HepG2 (cell line): ENCODE measurements around the gene MED28. TPM values are rescaled to one million over a fixed set of nuclear protein-coding genes. Genes with fewer than 3 reads are reported as not detected.

Experiments used
- AGO2 ChIP-seq: fragments of 200-400 bp; formaldehyde crosslinking; optimal IDR thresholded peaks from 2 replicates; pipeline ENCODE3; 2017; ENCODE audit warnings: mild to moderate bottlenecking, low read depth, low read length, moderate library complexity
- FOSL2 ChIP-seq: sonication (generic); formaldehyde crosslinking; IDR thresholded peaks from 2 replicates; pipeline ENCODE4 v1.4.0; 2020; ENCODE audit warnings: missing genetic modification reagents
- FOXO1 ChIP-seq: sonication (generic); formaldehyde crosslinking; IDR thresholded peaks from 2 replicates; pipeline ENCODE4 v1.4.0; 2020; ENCODE audit warnings: missing genetic modification reagents
- GATAD2A ChIP-seq: IDR thresholded peaks from 2 replicates; pipeline ENCODE4 v1.6.1; 2016
- HOXA5 ChIP-seq: sonication (generic); formaldehyde crosslinking; IDR thresholded peaks from 2 replicates; pipeline ENCODE4 v1.4.0; 2020; ENCODE audit warnings: missing genetic modification reagents
- IKZF4 ChIP-seq: sonication (generic); formaldehyde crosslinking; IDR thresholded peaks from 2 replicates; pipeline ENCODE4 v1.5.1; 2020; ENCODE audit warnings: borderline replicate concordance, mild to moderate bottlenecking, low read depth, missing genetic modification reagents; ENCODE audit errors: not compliant biosample characterization
- MAX ChIP-seq: IDR thresholded peaks from 2 replicates; pipeline ENCODE4 v1.6.1; 2012; ENCODE audit warnings: inconsistent platforms
- MED13 ChIP-seq: sonication (generic); formaldehyde crosslinking; IDR thresholded peaks from 2 replicates; pipeline ENCODE4 v1.5.0; 2020; ENCODE audit warnings: missing genetic modification reagents
- NCOA5 ChIP-seq: sonication (generic); formaldehyde crosslinking; IDR thresholded peaks from 2 replicates; pipeline ENCODE4 v1.4.0; 2020; ENCODE audit warnings: missing genetic modification reagents
- RAD21 ChIP-seq: fragments of 450-650 bp; formaldehyde crosslinking; IDR thresholded peaks from 2 replicates; pipeline ENCODE4 v1.5.0; 2020; ENCODE audit warnings: mild to moderate bottlenecking
- RBM22 ChIP-seq: fragments of 200-400 bp; formaldehyde crosslinking; optimal IDR thresholded peaks from 2 replicates; pipeline ENCODE3; 2017; ENCODE audit warnings: mild to moderate bottlenecking, low read length, moderate library complexity
- RERE ChIP-seq: IDR thresholded peaks from 2 replicates; pipeline ENCODE4 v1.6.1; 2016; ENCODE audit warnings: low read depth, missing genetic modification reagents, missing compliant biosample characterization
- RNF219 ChIP-seq: sonication (generic); formaldehyde crosslinking; IDR thresholded peaks from 2 replicates; pipeline ENCODE4 v1.5.0; 2020; ENCODE audit warnings: mild to moderate bottlenecking, missing genetic modification reagents
- SALL1 ChIP-seq: sonication (generic); formaldehyde crosslinking; IDR thresholded peaks from 2 replicates; pipeline ENCODE4 v1.8.0; 2022; ENCODE audit warnings: mild to moderate bottlenecking, missing genetic modification reagents
- SRF ChIP-seq: IDR thresholded peaks from 2 replicates; pipeline ENCODE4 v1.6.1; 2011; ENCODE audit warnings: mild to moderate bottlenecking, low read depth, low read length, moderate library complexity
- STAG1 ChIP-seq: sonication (generic); formaldehyde crosslinking; IDR thresholded peaks from 2 replicates; pipeline ENCODE4 v1.4.0; 2020; ENCODE audit warnings: missing genetic modification reagents
- ZNF441 ChIP-seq: sonication (generic); formaldehyde crosslinking; IDR thresholded peaks from 2 replicates; pipeline ENCODE4 v1.7.0; 2021; ENCODE audit warnings: missing genetic modification reagents, borderline replicate concordance
- ZNF792 ChIP-seq: IDR thresholded peaks from 2 replicates; pipeline ENCODE4 v1.6.1; 2016
- ZNF891 ChIP-seq: sonication (generic); formaldehyde crosslinking; IDR thresholded peaks from 2 replicates; pipeline ENCODE4 v1.5.0; 2020; ENCODE audit warnings: mild to moderate bottlenecking, missing genetic modification reagents
- polyA plus RNA-seq, 8 experiments: library from polyadenylated mRNA; depleted of rRNA in 3 of 8; stranded (reverse) in 7 of 8; unstranded in 1 of 8; fragments of >200 nt; fragmentation: Illumina TruSeq in 4 of 8; extraction: Trizol in 4 of 8; gene quantifications; 2 replicates each; pipeline versions ENCODE4 v1.2.1 to v1.2.3, GENCODE V29; 2011 to 2016; ENCODE audit warnings: low read depth in 4 of 8, missing spikeins in 1 of 8, mixed read lengths in 1 of 8; ENCODE audit not compliant: insufficient read depth in 1 of 8
- total RNA-seq, 5 experiments: library from RNA; depleted of rRNA; stranded (reverse); fragments of >200 nt; fragmentation: Illumina TruSeq; extraction: Trizol; gene quantifications; 2 replicates each; pipeline ENCODE4 v1.2.3, GENCODE V29; 2016; ENCODE audit warnings: low read depth in 1 of 5

Gene MED28
- total and polyA plus RNA-seq, 2 of the 13 experiments (the other 11 are each of a cell fraction or from before 2014, with no cell fraction given): 41.3 to 65.7 TPM

- TF ChIP-seq NCOA5 (CRISPR knock-in tag) (no peak), AGO2 (peak; percentile 73), SALL1 (CRISPR knock-in tag) (peak; percentile 47), FOSL2 (CRISPR knock-in tag) (no peak), ZNF792 (CRISPR knock-in tag) (no peak), ZNF441 (CRISPR knock-in tag) (peak; percentile 97), ZNF891 (CRISPR knock-in tag) (no peak), RERE (CRISPR knock-in tag) (no peak), HOXA5 (CRISPR knock-in tag) (no peak), MED13 (no peak), RAD21 (peak; percentile 91), RBM22 (peak; percentile 87), FOXO1 (CRISPR knock-in tag) (no peak), GATAD2A (CRISPR knock-in tag) (no peak), RNF219 (CRISPR knock-in tag) (no peak), MAX (peak; percentile 27; the same call in 1 of the 2 replicates), SRF (no peak), STAG1 (peak; percentile 90), IKZF4 (CRISPR knock-in tag) (peak; percentile 47)
These were observed 22.5 kb downstream of the MED28 start (continued) for GRCh38 chr4:17636696-17637622.
